ENCODE measurements around the gene VPS33A. TPM values are rescaled to one million over a fixed set of nuclear protein-coding genes. Genes with fewer than 3 reads are reported as not detected.

Gene VPS33A
- total RNA-seq, 1 experiment from 2014 or later: 35.2 TPM

- ChIA-PET POLR2A (no interaction called here), CTCF (no interaction called here)
- TF ChIP-seq POLR2AphosphoS5 (IDR thresholded peaks at IDR 0.05; ENCODE audit: low read depth, low read length) (no peak), CTCF (IDR thresholded peaks at IDR 0.05) (no peak), REST (IDR thresholded peaks at IDR 0.05; ENCODE audit: insufficient read depth in 1 of 2, low read depth in 2 of 2, low read length in 1 of 2) (no peak), SIN3A (IDR thresholded peaks at IDR 0.05; ENCODE audit: borderline replicate concordance, insufficient read depth, low read depth, low read length) (no peak), TCF7L2 (IDR thresholded peaks at IDR 0.05; ENCODE audit: low read depth, low read length) (no peak)
- H3K9me3 ChIP-seq (ENCODE audit: control insufficient read depth, insufficient read depth, low read depth, low read length): no peaks in the 10 kb centered on the region
- H3K4me3 ChIP-seq (ENCODE audit: low read depth in 2 of 2, low read length in 2 of 2): no peak overlapping the region
- in situ Hi-C loops (cut with HindIII; ENCODE audit: low pct_unique_long_range_greater_than_20kb, low sequenced_read_pairs): no loop called here
- BruUV-seq (replicated peaks): no TSS peak
- H3K27me3 ChIP-seq (ENCODE audit: control insufficient read depth, insufficient read depth, low read length): no peaks in the 10 kb centered on the region
- no peaks in the 10 kb centered on the region for H3K4me1 ChIP-seq (ENCODE audit: control insufficient read depth, insufficient read depth, low read length)
- ATAC-seq: no peak
- no peak for DNase-seq (ENCODE audit: low read depth, low spot score)
- intact Hi-C loops (cut with micrococcal nuclease; ENCODE audit: unreplicated experiment): no loop called here
- H3K36me3 ChIP-seq (ENCODE audit: control insufficient read depth, insufficient read depth, low read length): peaks cover 28% of the 10 kb centered on the region
- H3K27ac ChIP-seq (ENCODE audit: low read length): no peak overlapping the region
Observed at GRCh38 chr12:122276242-122276641, 9.9 kb upstream of the VPS33A start.

GRCh38 chr12:122275459-122275858 lies 9.2 kb upstream of the VPS33A start:
- Histone ChIP-seq H3K27me3 (ENCODE audit: control insufficient read depth, insufficient read depth, low read length) (no peaks in the 10 kb centered on the region), H3K4me3 (ENCODE audit: low read depth in 2 of 2, low read length in 2 of 2) (no peak overlapping the region), H3K4me1 (ENCODE audit: control insufficient read depth, insufficient read depth, low read length) (no peaks in the 10 kb centered on the region), H3K36me3 (ENCODE audit: control insufficient read depth, insufficient read depth, low read length) (peaks cover 25% of the 10 kb centered on the region), H3K9me3 (ENCODE audit: control insufficient read depth, insufficient read depth, low read depth, low read length) (no peaks in the 10 kb centered on the region), H3K27ac (ENCODE audit: low read length) (no peak overlapping the region)
- no TSS peak for BruUV-seq (replicated peaks)
- ChIA-PET POLR2A (no interaction called here), CTCF (no interaction called here)
- intact Hi-C loops (cut with micrococcal nuclease; ENCODE audit: unreplicated experiment) (no loop called here), in situ Hi-C loops (cut with HindIII; ENCODE audit: low pct_unique_long_range_greater_than_20kb, low sequenced_read_pairs) (no loop called here)
- DNase-seq (ENCODE audit: low read depth, low spot score) (no peak), ATAC-seq (no peak)
- no peak for TF ChIP-seq POLR2AphosphoS5 (IDR thresholded peaks at IDR 0.05; ENCODE audit: low read depth, low read length)
- no peak for TF ChIP-seq TCF7L2 (IDR thresholded peaks at IDR 0.05; ENCODE audit: low read depth, low read length)
- TF ChIP-seq REST (IDR thresholded peaks at IDR 0.05; ENCODE audit: insufficient read depth in 1 of 2, low read depth in 2 of 2, low read length in 1 of 2): no peak
- TF ChIP-seq CTCF (IDR thresholded peaks at IDR 0.05): no peak
- no peak for TF ChIP-seq SIN3A (IDR thresholded peaks at IDR 0.05; ENCODE audit: borderline replicate concordance, insufficient read depth, low read depth, low read length)

Measured in Panc1 (cell line).